Cardiac ventricle fibroblast (primary cell): Measurements from ENCODE around the gene WDR75. TPM values are rescaled to one million over a fixed set of nuclear protein-coding genes. Genes with fewer than 3 reads are reported as not detected.

Experiments
- total RNA-seq: library from RNA; depleted of rRNA; stranded (reverse); fragments of >200 nt; gene quantifications from 2 replicates; pipeline ENCODE4 v1.2.3, GENCODE V29; 2015

The WDR75 gene
- 33.1 and 34.7 TPM in 2 replicates for total RNA-seq

DNA sequence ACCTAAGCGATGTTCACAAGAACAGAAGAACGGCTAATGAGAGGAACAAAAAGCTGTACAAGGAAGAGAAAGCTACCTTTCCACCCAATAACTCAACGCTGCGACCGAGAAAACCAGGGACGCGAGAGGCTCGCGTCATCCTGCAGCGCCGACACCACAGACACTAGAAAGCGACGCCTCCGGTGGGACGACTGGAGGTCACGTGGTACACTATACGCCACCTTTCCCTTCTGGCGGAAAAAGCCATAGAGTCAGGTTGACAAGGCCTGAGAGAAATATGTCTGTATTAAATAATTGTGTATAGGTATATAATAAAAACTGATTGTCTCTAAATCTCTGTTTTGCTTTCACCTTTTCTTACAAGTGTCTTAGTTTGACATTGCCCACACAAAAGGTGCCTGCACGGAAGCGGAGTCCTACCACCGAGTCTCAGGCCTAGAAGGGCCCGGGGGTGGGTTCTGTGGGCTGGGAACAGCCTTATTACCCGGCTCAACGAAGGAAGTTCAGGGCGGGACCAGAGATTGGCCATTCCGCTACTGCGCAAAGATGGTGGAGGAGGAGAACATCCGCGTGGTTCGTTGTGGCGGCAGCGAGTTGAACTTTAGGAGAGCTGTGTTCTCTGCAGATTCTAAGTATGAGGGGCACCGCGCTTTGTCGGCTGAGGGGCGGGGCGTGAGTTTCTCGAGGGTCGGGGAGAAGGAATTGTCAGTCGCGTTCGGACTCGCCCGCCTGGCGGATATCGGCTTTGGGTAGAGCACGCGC, at the start of gene WDR75:
Gene WDR75, plus strand, starts transcription at position 528 of the 762 bp plus-strand sequence. Its CDS starts 19 bp downstream, at position 547.

Other genes starting within 250 kb of the WDR75 start
- 19.7 and 21.3 TPM in 2 replicates for gene SLC40A1, start 139.3 kb downstream of the WDR75 start, total RNA-seq
- 33.3 and 44.9 TPM in 2 replicates for gene ASNSD1, start 220.0 kb downstream of the WDR75 start, total RNA-seq
- 1.4 and 5.7 TPM in 2 replicates for gene ANKAR, start 233.2 kb downstream of the WDR75 start, total RNA-seq